IMR-90 (cell line): ENCODE data around the gene PINK1. TPM values are rescaled to one million over a fixed set of nuclear protein-coding genes. Genes with fewer than 3 reads are reported as not detected.

ENCODE experiments used
- ATAC-seq: fragments of 200-7000 bp; cut with Tn5 transposase; 2 replicates; pipeline ENCODE4 v1.9.1; 2020; ENCODE audit warnings: low read depth, mild to moderate bottlenecking, moderate library complexity
- BruUV-seq: library from RNA; stranded (reverse); fragments of 400-500 nt; replicated peaks from 2 replicates; lab custom pipeline; 2021; lab: Mats Ljungman, UMichigan
- CTCF ChIA-PET: fragments of 300-600 bp; formaldehyde crosslinking; extraction: SDS; loops from one replicate; lab custom pipeline; 2021; ENCODE audit warnings: antibody characterized with exemption; lab: Yijun Ruan, JAX
- POLR2A ChIA-PET: fragments of 300-600 bp; sonication (Branson Sonifier 250); formaldehyde crosslinking; loops from one replicate; lab custom pipeline; 2022; ENCODE audit warnings: antibody characterized with exemption; ENCODE audit not compliant: unreplicated experiment; lab: Charles Lee
- DNase-seq: peaks from one replicate; pipeline ENCODE4 v3.0.0; 2013
- H2AFZ ChIP-seq: replicated peaks from 2 replicates; pipeline ENCODE3; 2013; ENCODE audit warnings: low read length, mild to moderate bottlenecking; ENCODE audit not compliant: poor library complexity
- H2AK5ac ChIP-seq: 2 replicates; pipeline ENCODE4 v1.6.1; 2013; ENCODE audit warnings: low read depth, low read length, inconsistent platforms
- H2AK9ac ChIP-seq: replicated peaks from 2 replicates; pipeline ENCODE3; 2013; ENCODE audit warnings: mild to moderate bottlenecking, low read depth, low read length, moderate library complexity; ENCODE audit not compliant: poor library complexity
- H2BK120ac ChIP-seq: 2 replicates; pipeline ENCODE4 v1.6.1; 2013; ENCODE audit warnings: low read depth, low read length, inconsistent platforms
- H2BK15ac ChIP-seq: 3 replicates; pipeline ENCODE4 v1.6.1; 2013; ENCODE audit warnings: low read depth, low read length, inconsistent platforms
- H2BK20ac ChIP-seq: 2 replicates; pipeline ENCODE4 v1.6.1; 2013; ENCODE audit warnings: low read depth, mild to moderate bottlenecking, inconsistent platforms, low read length, moderate library complexity
- H2BK5ac ChIP-seq: 2 replicates; pipeline ENCODE4 v1.6.1; 2013; ENCODE audit warnings: mild to moderate bottlenecking, low read depth, low read length, inconsistent platforms; ENCODE audit not compliant: poor library complexity, severe bottlenecking
- H3K14ac ChIP-seq: replicated peaks from 2 replicates; pipeline ENCODE4 v1.6.1; 2013; ENCODE audit warnings: low read depth, low read length, inconsistent platforms
- H3K18ac ChIP-seq: 2 replicates; pipeline ENCODE4 v1.6.1; 2013; ENCODE audit warnings: low read depth, low read length, control low read depth
- H3K23ac ChIP-seq: 2 replicates; pipeline ENCODE4 v1.6.1; 2013; ENCODE audit warnings: low read depth, low read length, inconsistent platforms
- H3K27ac ChIP-seq: 2 replicates; pipeline ENCODE4 v1.5.1; 2013; ENCODE audit warnings: mild to moderate bottlenecking, control low read depth, low read length; ENCODE audit not compliant: insufficient read depth
- H3K27me3 ChIP-seq: 2 replicates; pipeline ENCODE4 v1.6.1; 2013; ENCODE audit warnings: low read length; ENCODE audit not compliant: control insufficient read depth, insufficient read depth
- H3K36me3 ChIP-seq: 2 replicates; pipeline ENCODE4 v1.6.1; 2013; ENCODE audit warnings: low read length, mixed read lengths; ENCODE audit not compliant: control insufficient read depth, insufficient read depth
- H3K4ac ChIP-seq: 2 replicates; pipeline ENCODE4 v1.6.1; 2013; ENCODE audit warnings: low read depth, low read length, inconsistent platforms
- H3K4me1 ChIP-seq: 2 replicates; pipeline ENCODE4 v1.6.1; 2013; ENCODE audit warnings: low read length, mixed read lengths; ENCODE audit not compliant: control insufficient read depth, insufficient read depth
- H3K4me2 ChIP-seq: 2 replicates; pipeline ENCODE4 v1.6.1; 2013; ENCODE audit warnings: low read depth, mild to moderate bottlenecking, control low read depth, low read length, moderate library complexity
- H3K4me3 ChIP-seq: 2 replicates; pipeline ENCODE4 v1.5.1; 2013; ENCODE audit warnings: low read depth, mild to moderate bottlenecking, control low read depth, low read length, moderate library complexity; ENCODE audit not compliant: insufficient read depth
- H3K56ac ChIP-seq: 2 replicates; pipeline ENCODE4 v1.6.1; 2013; ENCODE audit warnings: low read length, inconsistent platforms; ENCODE audit not compliant: insufficient read depth; ENCODE audit errors: extremely low read depth
- H3K79me1 ChIP-seq, 2 experiments: 2 replicates each; pipeline ENCODE4 v1.6.1; 2013; ENCODE audit warnings: low read length in 2 of 2, inconsistent platforms in 1 of 2, low read depth in 1 of 2
- H3K9ac ChIP-seq: 2 replicates; pipeline ENCODE4 v1.6.1; 2013; ENCODE audit warnings: low read depth, low read length, control low read depth
- H3K9me1 ChIP-seq: 2 replicates; pipeline ENCODE4 v1.6.1; 2013; ENCODE audit warnings: low read length, inconsistent platforms; ENCODE audit not compliant: insufficient read depth
- H3K9me3 ChIP-seq: 2 replicates; pipeline ENCODE4 v1.6.1; 2013; ENCODE audit warnings: low read length; ENCODE audit not compliant: control insufficient read depth, insufficient read depth
- H4K20me1 ChIP-seq: 2 replicates; pipeline ENCODE4 v1.6.1; 2013; ENCODE audit warnings: low read length, inconsistent platforms; ENCODE audit not compliant: insufficient read depth
- H4K5ac ChIP-seq: 2 replicates; pipeline ENCODE4 v1.6.1; 2013; ENCODE audit warnings: mild to moderate bottlenecking, low read depth, low read length, control low read depth
- H4K8ac ChIP-seq, 2 experiments: 2 replicates each; pipeline ENCODE4 v1.6.1; 2013; ENCODE audit warnings: low read depth in 2 of 2, low read length in 2 of 2, control low read depth in 1 of 2, inconsistent platforms in 1 of 2
- H4K91ac ChIP-seq: 2 replicates; pipeline ENCODE4 v1.6.1; 2013; ENCODE audit warnings: low read depth, low read length, inconsistent platforms; ENCODE audit not compliant: insufficient read depth
- CHD1 ChIP-seq: IDR thresholded peaks from 2 replicates; pipeline ENCODE4 v1.6.1; 2012; ENCODE audit warnings: low read depth, low read length, improper control_type of control experiment
- CTCF ChIP-seq: conservative IDR thresholded peaks from 2 replicates; pipeline ENCODE4 v1.5.1; 2012; ENCODE audit warnings: mild to moderate bottlenecking, low read depth, low read length, improper control_type of control experiment
- MXI1 ChIP-seq: IDR thresholded peaks from 2 replicates; pipeline ENCODE4 v1.6.1; 2012; ENCODE audit warnings: low read depth, mild to moderate bottlenecking, low read length, moderate library complexity, borderline replicate concordance
- POLR2A ChIP-seq: IDR thresholded peaks from 2 replicates; pipeline ENCODE4 v1.6.1; 2012; ENCODE audit warnings: mild to moderate bottlenecking, low read depth, low read length
- USF2 ChIP-seq: fragments of 150-350 bp; IDR thresholded peaks from 2 replicates; pipeline ENCODE4 v1.6.1; 2017; ENCODE audit warnings: mild to moderate bottlenecking, antibody characterized with exemption, low read length, low read depth
- WGBS, 2 experiments: methylation state at CpG; one replicate each; pipeline versions ENCODE4 v1.1.5 to v1.1.7; 2013; ENCODE audit warnings: missing lambda C conversion rate in 2 of 2; ENCODE audit not compliant: insufficient read length in 1 of 2; ENCODE audit errors: extremely low coverage in 2 of 2; 5-methylcytosine and 5-hydroxymethylcytosine counted together
- dilution Hi-C: fragments of 300-500 bp; cut with HindIII; formaldehyde crosslinking; loops from one replicate; pipeline ENCODE4 v1.14.3; 2018; ENCODE audit warnings: low sequenced_read_pairs; ENCODE audit not compliant: unreplicated experiment
- in situ Hi-C: fragments of 300-500 bp; cut with MboI; formaldehyde crosslinking; loops from 3 replicates; pipeline ENCODE4 v1.14.3; 2019; ENCODE audit warnings: low sequenced_read_pairs, inconsistent platforms, mixed read lengths
- intact Hi-C: fragments of 100-400 bp; cut with micrococcal nuclease; formaldehyde crosslinking; loops from 2 replicates; pipeline ENCODE4 v1.10.0; 2022
- polyA plus RNA-seq, 3 experiments: library from polyadenylated mRNA; depleted of rRNA; stranded (reverse); fragments of >200 nt; gene quantifications; 2 replicates each; pipeline ENCODE4 v1.2.3, GENCODE V29; 2012; ENCODE audit warnings: low replicate concordance in 1 of 3
- total RNA-seq: library from RNA; depleted of rRNA; stranded (reverse); fragments of >200 nt; gene quantifications from 2 replicates; pipeline ENCODE4 v1.2.3, GENCODE V29; 2012

The PINK1 gene
- total and polyA plus RNA-seq, 2 of the 4 experiments (the other 2 are of a cell fraction): 52.9 to 55.2 TPM

- Histone ChIP-seq H2AFZ (peak overlapping the region; percentile 94), H3K4ac (peak overlapping the region; percentile 80), H4K20me1 (no peaks in the 10 kb centered on the region; the same call in 1 of the 2 replicates), H2BK20ac (no peak overlapping the region), H2AK5ac (peak overlapping the region; percentile 47), H3K4me2 (peak overlapping the region; percentile 79), H2BK120ac (no peak overlapping the region), H3K18ac (no peak overlapping the region), H3K36me3 (peaks cover 16% of the 10 kb centered on the region), H3K9me1 (peaks cover 9% of the 10 kb centered on the region), H3K27ac (peak overlapping the region; percentile 64), H4K8ac (peak overlapping the region; percentile 58 to 96; a peak in 3 of 4 replicates), H2BK15ac (no peak overlapping the region), H3K9ac (peak overlapping the region; percentile 86), H3K14ac (peak overlapping the region; percentile 82), H3K4me1 (peaks cover 4% of the 10 kb centered on the region), H4K91ac (peak overlapping the region; percentile 64; the same call in 1 of the 2 replicates), H3K27me3 (no peaks in the 10 kb centered on the region), H3K79me1 (peaks cover 31 to 62% of the 10 kb centered on the region in 2 experiments), H2BK5ac (peak overlapping the region; percentile 27), H3K23ac (peak overlapping the region; percentile 74), H4K5ac (peak overlapping the region; percentile 44), H3K56ac (peak overlapping the region; percentile 67), H3K4me3 (peak overlapping the region; percentile 73), H2AK9ac (peak overlapping the region; percentile 74), H3K9me3 (no peaks in the 10 kb centered on the region)
- DNase-seq: no peak
- intact Hi-C loops (no loop called here), in situ Hi-C loops (no loop called here), dilution Hi-C loops (no loop called here)
- POLR2A ChIA-PET: interaction anchor here (0.7 kb wide), 1 partner anchor 73 kb away, joined by 3 read pairs; no protein-coding TSS in a partner anchor
- WGBS, 2 experiments: 0% methylated on average over 2 of the region's 20 CpGs; no CpG with 5 or more reads in 1 of the 2 experiments
- peak; percentile 4 for ATAC-seq
- no peak for TF ChIP-seq CTCF
- TF ChIP-seq USF2: no peak
- no peak for TF ChIP-seq CHD1
- no peak for TF ChIP-seq MXI1
- no peak for TF ChIP-seq POLR2A
- BruUV-seq: TSS peak; percentile 78
- CTCF ChIA-PET: interaction anchor here (1.1 kb wide), 1 partner anchor 535 kb away, joined by 3 read pairs; no protein-coding TSS in a partner anchor
Measured at GRCh38 chr1:20660847-20661206, 27.6 kb downstream of the PINK1 start.
